Neural progenitor cell (in vitro differentiated cells): ENCODE measurements around the gene RRAS. TPM values are rescaled to one million over a fixed set of nuclear protein-coding genes. Genes with fewer than 3 reads are reported as not detected.

ENCODE experiments used
- DNase-seq: peaks from one replicate; pipeline ENCODE4 v3.0.0-alpha.2; 2016; ENCODE audit warnings: low spot score
- H2AFZ ChIP-seq: fragments of 200-600 bp; sonication (generic); replicated peaks from 2 replicates; pipeline ENCODE4 v1.6.1; 2016; ENCODE audit warnings: antibody characterized with exemption
- H3F3A ChIP-seq: fragments of 200-600 bp; sonication (generic); 2 replicates; pipeline ENCODE4 v1.6.1; 2016; ENCODE audit warnings: antibody characterized with exemption, low read depth
- H3K27ac ChIP-seq: fragments of 200-600 bp; sonication (generic); 2 replicates; pipeline ENCODE4 v1.5.1; 2016; ENCODE audit warnings: mild to moderate bottlenecking
- H3K27me3 ChIP-seq: fragments of 200-600 bp; sonication (generic); 2 replicates; pipeline ENCODE4 v1.6.1; 2016; ENCODE audit warnings: mild to moderate bottlenecking, moderate library complexity
- H3K36me3 ChIP-seq: fragments of 200-600 bp; sonication (generic); 2 replicates; pipeline ENCODE4 v1.5.1; 2016
- H3K4me1 ChIP-seq: fragments of 200-600 bp; sonication (generic); 2 replicates; pipeline ENCODE4 v1.6.1; 2016; ENCODE audit warnings: mixed run types
- H3K4me2 ChIP-seq: fragments of 200-600 bp; sonication (generic); 2 replicates; pipeline ENCODE4 v1.6.1; 2016
- H3K4me3 ChIP-seq: fragments of 200-600 bp; sonication (generic); 2 replicates; pipeline ENCODE4 v1.5.1; 2016
- H3K79me2 ChIP-seq: fragments of 200-600 bp; sonication (generic); 2 replicates; pipeline ENCODE4 v1.6.1; 2016; ENCODE audit warnings: low read depth
- H3K9ac ChIP-seq: fragments of 200-600 bp; sonication (generic); 2 replicates; pipeline ENCODE4 v1.6.1; 2016
- H3K9me3 ChIP-seq: fragments of 200-600 bp; sonication (generic); 2 replicates; pipeline ENCODE4 v1.5.1; 2016; ENCODE audit warnings: low read depth
- H4K20me1 ChIP-seq: fragments of 200-600 bp; sonication (generic); 2 replicates; pipeline ENCODE4 v1.6.1; 2016; ENCODE audit warnings: low read depth
- H3K27ac Mint-ChIP-seq: 3 replicates; pipeline ENCODE4 v1.8.0; 2021; ENCODE audit warnings: mixed read lengths
- H3K27me3 Mint-ChIP-seq: 2 replicates; pipeline ENCODE4 v1.8.0; 2022; ENCODE audit warnings: low read depth, mild to moderate bottlenecking, inconsistent platforms, moderate library complexity, mixed read lengths; ENCODE audit not compliant: insufficient read depth
- H3K36me3 Mint-ChIP-seq: 3 replicates; pipeline ENCODE4 v1.8.0; 2021; ENCODE audit warnings: mixed read lengths
- H3K4me1 Mint-ChIP-seq: 3 replicates; pipeline ENCODE4 v1.8.0; 2021; ENCODE audit warnings: mixed read lengths
- H3K4me3 Mint-ChIP-seq: 3 replicates; pipeline ENCODE4 v1.8.0; 2021; ENCODE audit warnings: mild to moderate bottlenecking, moderate library complexity, mixed read lengths
- H3K9me3 Mint-ChIP-seq: 3 replicates; pipeline ENCODE4 v1.8.0; 2020; ENCODE audit warnings: mixed read lengths
- EZH2 ChIP-seq: fragments of 200-600 bp; sonication (generic); IDR thresholded peaks from 2 replicates; pipeline ENCODE4 v1.6.1; 2017; ENCODE audit warnings: antibody characterized with exemption, mild to moderate bottlenecking, moderate library complexity
- EZH2phosphoT487 ChIP-seq: fragments of 200-600 bp; sonication (generic); IDR thresholded peaks from 2 replicates; pipeline ENCODE4 v1.6.1; 2017; ENCODE audit warnings: antibody characterized with exemption
- total RNA-seq: library from RNA; depleted of rRNA; stranded (reverse); fragments of >200 nt; gene quantifications from 2 replicates; pipeline ENCODE4 v1.2.3, GENCODE V29; 2015; ENCODE audit warnings: low replicate concordance
- TF ChIP-seq, protein P1 (sequence below): fragments of 200-600 bp; sonication (generic); IDR thresholded peaks from 2 replicates; pipeline ENCODE4 v1.5.1; 2017; ENCODE audit warnings: antibody characterized with exemption, mild to moderate bottlenecking

Gene RRAS
- total RNA-seq, 1 donor from 2014 or later, result 9.6 TPM

GRCh38 chr19:49680421-49681351, 40.7 kb upstream of the RRAS start:
- Mint-ChIP-seq H3K9me3 (no peaks in the 10 kb centered on the region), H3K36me3 (peaks cover 15% of the 10 kb centered on the region), H3K4me1 (peaks cover 28% of the 10 kb centered on the region), H3K27me3 (peaks cover 8% of the 10 kb centered on the region), H3K27ac (peak overlapping the region; percentile 90), H3K4me3 (peak overlapping the region; percentile 81)
- H3K27ac ChIP-seq, result peak overlapping the region; percentile 41
- H3F3A ChIP-seq, result peaks cover 78% of the 10 kb centered on the region
- peaks cover 23% of the 10 kb centered on the region for H3K4me1 ChIP-seq
- H3K79me2 ChIP-seq, result peaks cover 73% of the 10 kb centered on the region
- H2AFZ ChIP-seq, result no peak overlapping the region
- H3K36me3 ChIP-seq, result peaks cover 5% of the 10 kb centered on the region
- peak overlapping the region; percentile 38 for H3K4me3 ChIP-seq
- H3K9me3 ChIP-seq, result no peaks in the 10 kb centered on the region
- H3K9ac ChIP-seq, result no peak overlapping the region
- no peak for TF ChIP-seq EZH2
- TF ChIP-seq, protein P1, sequence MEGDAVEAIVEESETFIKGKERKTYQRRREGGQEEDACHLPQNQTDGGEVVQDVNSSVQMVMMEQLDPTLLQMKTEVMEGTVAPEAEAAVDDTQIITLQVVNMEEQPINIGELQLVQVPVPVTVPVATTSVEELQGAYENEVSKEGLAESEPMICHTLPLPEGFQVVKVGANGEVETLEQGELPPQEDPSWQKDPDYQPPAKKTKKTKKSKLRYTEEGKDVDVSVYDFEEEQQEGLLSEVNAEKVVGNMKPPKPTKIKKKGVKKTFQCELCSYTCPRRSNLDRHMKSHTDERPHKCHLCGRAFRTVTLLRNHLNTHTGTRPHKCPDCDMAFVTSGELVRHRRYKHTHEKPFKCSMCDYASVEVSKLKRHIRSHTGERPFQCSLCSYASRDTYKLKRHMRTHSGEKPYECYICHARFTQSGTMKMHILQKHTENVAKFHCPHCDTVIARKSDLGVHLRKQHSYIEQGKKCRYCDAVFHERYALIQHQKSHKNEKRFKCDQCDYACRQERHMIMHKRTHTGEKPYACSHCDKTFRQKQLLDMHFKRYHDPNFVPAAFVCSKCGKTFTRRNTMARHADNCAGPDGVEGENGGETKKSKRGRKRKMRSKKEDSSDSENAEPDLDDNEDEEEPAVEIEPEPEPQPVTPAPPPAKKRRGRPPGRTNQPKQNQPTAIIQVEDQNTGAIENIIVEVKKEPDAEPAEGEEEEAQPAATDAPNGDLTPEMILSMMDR, result peak; percentile 99
- H3K4me2 ChIP-seq, result peak overlapping the region; percentile 94
- DNase-seq, result peak; percentile 99
- peaks cover 73% of the 10 kb centered on the region for H4K20me1 ChIP-seq
- no peaks in the 10 kb centered on the region for H3K27me3 ChIP-seq

- H3K36me3 ChIP-seq, result peaks cover 5% of the 10 kb centered on the region
- H3K79me2 ChIP-seq, result peaks cover 73% of the 10 kb centered on the region
- no peaks in the 10 kb centered on the region for H3K27me3 ChIP-seq
- Mint-ChIP-seq H3K4me3 (peak overlapping the region; percentile 81), H3K27me3 (peaks cover 4% of the 10 kb centered on the region), H3K9me3 (no peaks in the 10 kb centered on the region), H3K27ac (peak overlapping the region; percentile 90), H3K36me3 (peaks cover 8% of the 10 kb centered on the region), H3K4me1 (peaks cover 28% of the 10 kb centered on the region)
- no peak overlapping the region for H2AFZ ChIP-seq
- no peak for TF ChIP-seq EZH2
- TF ChIP-seq, protein P1, result no peak
- no peak for TF ChIP-seq EZH2phosphoT487
- peak overlapping the region; percentile 38 for H3K9ac ChIP-seq
- peaks cover 23% of the 10 kb centered on the region for H3K4me1 ChIP-seq
- peak overlapping the region; percentile 41 for H3K27ac ChIP-seq
- peak; percentile 40 for DNase-seq
- H3K4me2 ChIP-seq, result peak overlapping the region; percentile 94
- peaks cover 82% of the 10 kb centered on the region for H3F3A ChIP-seq
- peaks cover 65% of the 10 kb centered on the region for H4K20me1 ChIP-seq
- H3K9me3 ChIP-seq, result no peaks in the 10 kb centered on the region
- H3K4me3 ChIP-seq, result peak overlapping the region; percentile 38
These were observed 39.9 kb upstream of the RRAS start for GRCh38 chr19:49679771-49680413.

DNA sequence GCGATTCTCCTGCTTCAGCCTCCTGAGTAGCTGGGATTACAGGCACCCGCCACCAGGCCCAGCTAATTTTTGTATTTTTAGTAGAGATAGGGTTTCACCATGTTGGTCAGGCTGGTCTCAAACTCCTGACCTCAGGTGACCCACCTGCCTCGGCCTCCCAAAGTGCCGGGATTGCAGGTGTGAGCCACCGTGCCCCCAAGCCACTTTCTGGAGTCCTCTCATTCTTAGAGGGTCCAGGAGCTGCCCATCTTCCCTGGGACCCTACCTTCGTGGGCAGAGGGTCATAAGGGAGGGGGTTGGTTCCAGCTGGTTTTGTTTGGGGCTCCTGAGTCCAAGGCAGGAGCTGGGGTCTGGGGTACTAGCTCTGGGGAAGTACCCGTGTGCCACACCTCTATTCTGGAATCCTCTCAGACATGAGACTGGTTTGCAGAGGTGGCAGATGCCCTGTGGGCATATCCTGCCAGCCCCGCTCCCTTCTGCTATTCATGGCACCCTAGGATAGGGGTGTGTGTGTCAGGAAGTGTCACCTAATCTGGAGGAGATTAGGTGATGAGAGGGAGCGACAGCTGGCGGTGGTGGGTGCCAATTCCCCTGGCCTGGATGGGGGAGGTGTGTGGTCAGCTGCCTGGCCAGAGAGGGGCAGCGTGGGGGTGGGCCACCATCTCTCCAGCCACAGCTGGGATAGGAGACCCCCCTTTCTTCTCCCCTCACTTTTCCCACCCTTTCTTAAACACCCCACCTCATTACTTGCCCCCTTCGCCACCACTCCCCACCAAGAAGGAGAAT, 39.2 kb upstream of the RRAS start:
- no peak overlapping the region for H3K27ac Mint-ChIP-seq
- Histone ChIP-seq H3K9ac (peak overlapping the region; percentile 38), H3K4me1 (peaks cover 23% of the 10 kb centered on the region), H3K27ac (peak overlapping the region; percentile 41), H3F3A (peaks cover 81% of the 10 kb centered on the region), H4K20me1 (peaks cover 58% of the 10 kb centered on the region), H3K9me3 (no peaks in the 10 kb centered on the region), H3K4me2 (peak overlapping the region; percentile 94), H3K36me3 (peaks cover 5% of the 10 kb centered on the region), H3K27me3 (no peaks in the 10 kb centered on the region), H3K79me2 (peaks cover 71% of the 10 kb centered on the region), H3K4me3 (peak overlapping the region; percentile 38), H2AFZ (no peak overlapping the region)
- no peak for TF ChIP-seq EZH2phosphoT487
- TF ChIP-seq, protein P1, result no peak
- TF ChIP-seq EZH2, result no peak
- peaks cover 8% of the 10 kb centered on the region for H3K36me3 Mint-ChIP-seq
- DNase-seq, result no peak
- no peaks in the 10 kb centered on the region for H3K9me3 Mint-ChIP-seq
- H3K4me1 Mint-ChIP-seq, result peaks cover 28% of the 10 kb centered on the region
- peak overlapping the region; percentile 94 for H3K4me3 Mint-ChIP-seq
- H3K27me3 Mint-ChIP-seq, result peaks cover 6% of the 10 kb centered on the region
